Naive thymus-derived CD4-positive, alpha-beta T cell (primary cell): Measurements from ENCODE around the gene PTPRN2. TPM values are rescaled to one million over a fixed set of nuclear protein-coding genes. Genes with fewer than 3 reads are reported as not detected.
A peak's percentile ranks its signal among the peaks of the same experiment; 100 is the strongest.

Experiments used
- ATAC-seq: fragments of 150-1000 bp; cut with Tn5 transposase; 2 replicates; pipeline ENCODE4 v1.10.0; 2021; ENCODE audit warnings: mild to moderate bottlenecking, moderate library complexity
- CTCF ChIA-PET: fragments of 350-600 bp; sonication (Branson Sonifier 250); formaldehyde crosslinking; loops from one replicate; lab custom pipeline; 2021; ENCODE audit warnings: antibody characterized with exemption; lab: Charles Lee
- POLR2A ChIA-PET: fragments of 350-600 bp; sonication (Branson Sonifier 250); formaldehyde crosslinking; loops from one replicate; lab custom pipeline; 2021; ENCODE audit warnings: antibody characterized with exemption, inconsistent platforms; lab: Charles Lee
- DNase-seq, 9 donors: peaks; one replicate each; pipeline versions ENCODE4 v3.0.0 to v3.0.0-alpha.2; 2020 to 2022; ENCODE audit warnings: mixed read lengths in 1 of 9
- H3K27ac ChIP-seq: one replicate; pipeline ENCODE4 v1.7.0; 2013; ENCODE audit warnings: mild to moderate bottlenecking, low read depth, low read length, moderate library complexity
- H3K27me3 ChIP-seq, 2 donors: one replicate each; pipeline ENCODE4 v1.7.0; 2013; ENCODE audit warnings: low read length in 2 of 2, mild to moderate bottlenecking in 2 of 2, moderate library complexity in 2 of 2; ENCODE audit not compliant: control insufficient read depth in 2 of 2, insufficient read depth in 2 of 2
- H3K36me3 ChIP-seq, 3 experiments: 1 replicate in 2 of 3; 2 replicates in 1 of 3; pipeline ENCODE4 v1.7.0; 2013; ENCODE audit warnings: low read length in 3 of 3, mild to moderate bottlenecking in 3 of 3, moderate library complexity in 1 of 3; ENCODE audit not compliant: insufficient read depth in 3 of 3, control insufficient read depth in 2 of 3
- H3K4me1 ChIP-seq, 2 donors: one replicate each; pipeline ENCODE4 v1.7.0; 2013; ENCODE audit warnings: low read length in 2 of 2, mild to moderate bottlenecking in 2 of 2, moderate library complexity in 1 of 2; ENCODE audit not compliant: control insufficient read depth in 2 of 2, insufficient read depth in 2 of 2
- H3K4me3 ChIP-seq: 2 replicates; pipeline ENCODE4 v1.7.0; 2013; ENCODE audit warnings: mild to moderate bottlenecking, low read length
- H3K9me3 ChIP-seq, 3 experiments: 1 replicate in 2 of 3; 2 replicates in 1 of 3; pipeline ENCODE4 v1.7.0; 2013; ENCODE audit warnings: low read length in 3 of 3; ENCODE audit not compliant: control insufficient read depth in 2 of 3
- H3K27ac Mint-ChIP-seq, 9 donors: one replicate each; pipeline ENCODE4 v1.8.0; 2020 to 2022; ENCODE audit warnings: mixed read lengths in 9 of 9, mild to moderate bottlenecking in 8 of 9, moderate library complexity in 5 of 9, inconsistent platforms in 2 of 9
- H3K27me3 Mint-ChIP-seq, 5 donors: one replicate each; pipeline ENCODE4 v1.8.0; 2021 to 2022; ENCODE audit warnings: mixed read lengths in 5 of 5, mild to moderate bottlenecking in 1 of 5
- H3K36me3 Mint-ChIP-seq, 5 donors: one replicate each; pipeline ENCODE4 v1.8.0; 2020 to 2022; ENCODE audit warnings: mixed read lengths in 5 of 5, mild to moderate bottlenecking in 3 of 5, inconsistent platforms in 1 of 5
- H3K4me1 Mint-ChIP-seq, 7 donors: one replicate each; pipeline ENCODE4 v1.8.0; 2020 to 2022; ENCODE audit warnings: mixed read lengths in 7 of 7, mild to moderate bottlenecking in 3 of 7, inconsistent platforms in 1 of 7
- H3K4me3 Mint-ChIP-seq, 10 donors: one replicate each; pipeline ENCODE4 v1.8.0; 2020 to 2022; ENCODE audit warnings: mild to moderate bottlenecking in 10 of 10, mixed read lengths in 10 of 10, moderate library complexity in 6 of 10, inconsistent platforms in 2 of 10
- H3K9me3 Mint-ChIP-seq, 11 donors: one replicate each; pipeline ENCODE4 v1.8.0; 2020 to 2022; ENCODE audit warnings: mixed read lengths in 11 of 11, mild to moderate bottlenecking in 4 of 11, inconsistent platforms in 1 of 11, moderate library complexity in 1 of 11
- intact Hi-C, 2 donors: fragments of 100-400 bp; cut with micrococcal nuclease; formaldehyde crosslinking; loops; one replicate each; pipeline ENCODE4 v1.15.1; 2023
- polyA plus RNA-seq, 2 donors: library from polyadenylated mRNA; unstranded; fragments of 300-500 nt; fragmentation: Illumina TruSeq; gene quantifications; one replicate each; pipeline ENCODE4 v1.2.3, GENCODE V29; 2021
- total RNA-seq, 6 experiments: library from RNA in 5 of 6; stranded (reverse) in 5 of 6; gene quantifications; 1 replicate in 5 of 6; 2 replicates in 1 of 6; pipeline ENCODE4 v1.2.3 and lab custom pipeline; 2021 to 2026

The PTPRN2 gene
- total and polyA plus RNA-seq, 7 experiments from 2014 or later = 0.58 to 2.3 (median 1.4) TPM

DNA sequence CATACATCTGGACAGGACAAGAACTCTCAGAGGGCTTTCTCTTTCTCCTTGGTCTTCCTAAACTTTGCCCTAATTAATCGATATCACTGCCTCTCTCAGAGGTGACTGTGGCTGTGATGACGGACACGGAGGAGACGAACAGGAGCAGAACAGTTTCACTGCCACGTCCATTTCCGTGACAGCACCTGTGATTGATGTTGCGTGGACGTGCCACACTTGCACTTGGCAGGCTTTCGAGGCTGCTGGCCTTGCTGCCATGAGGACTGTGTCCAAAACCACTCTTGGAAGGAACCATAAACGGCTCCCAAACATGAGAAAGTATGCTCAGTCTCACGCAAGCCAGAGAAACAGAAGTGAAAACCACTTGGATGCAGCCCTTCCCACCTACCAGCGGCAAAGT lies 942.7 kb downstream of the PTPRN2 start:
- Mint-ChIP-seq H3K4me3 (no peak overlapping the region), H3K36me3 (peaks cover 0 to 10% (median 3%) of the 10 kb centered on the region in 5 donors), H3K27me3 (peaks cover 0 to 14% (median 0%) of the 10 kb centered on the region in 5 donors), H3K4me1 (peaks cover 0 to 1% (median 0%) of the 10 kb centered on the region in 7 donors), H3K9me3 (peaks cover 0 to 10% (median 4%) of the 10 kb centered on the region in 11 donors), H3K27ac (no peak overlapping the region)
- ChIA-PET CTCF (no interaction called here), POLR2A (no interaction called here)
- Histone ChIP-seq H3K4me1 (no peaks in the 10 kb centered on the region), H3K4me3 (no peak overlapping the region), H3K36me3 (no peaks in the 10 kb centered on the region), H3K9me3 (no peaks in the 10 kb centered on the region), H3K27ac (no peak overlapping the region), H3K27me3 (no peaks in the 10 kb centered on the region)
- ATAC-seq (no peak), DNase-seq (no peak)
- intact Hi-C loops = no loop called here

DNA sequence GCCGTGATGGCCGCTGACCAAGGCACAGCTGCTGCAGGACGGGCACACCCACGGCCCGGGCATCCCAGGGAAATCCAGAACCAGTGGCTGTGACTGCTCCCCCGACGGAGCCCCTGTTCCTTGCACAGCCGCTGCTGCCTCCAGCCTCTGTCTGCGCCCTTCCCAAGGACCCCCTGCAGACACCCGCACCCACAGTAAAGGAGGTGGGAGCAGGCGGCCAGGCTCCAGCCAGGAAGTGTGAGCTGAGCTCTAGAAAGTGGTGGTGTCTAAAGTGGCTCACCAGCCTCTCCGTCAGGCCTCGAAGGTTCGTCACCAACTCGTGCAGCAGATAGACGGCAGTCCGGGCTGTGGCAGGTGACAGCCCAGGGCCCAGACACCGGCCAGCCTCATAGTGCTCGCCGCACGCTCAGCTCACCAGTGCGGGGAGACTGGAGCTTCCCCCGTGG lies 944.1 kb downstream of the PTPRN2 start:
- Mint-ChIP-seq H3K4me3 (no peak overlapping the region), H3K27ac (no peak overlapping the region), H3K36me3 (peaks cover 0 to 13% (median 4%) of the 10 kb centered on the region in 5 donors), H3K4me1 (peaks cover 0 to 2% (median 0%) of the 10 kb centered on the region in 7 donors), H3K9me3 (peaks cover 0 to 18% (median 7%) of the 10 kb centered on the region in 11 donors), H3K27me3 (peaks cover 0 to 17% (median 0%) of the 10 kb centered on the region in 5 donors)
- no peak for ATAC-seq
- no peaks in the 10 kb centered on the region for H3K36me3 ChIP-seq
- intact Hi-C loops = no loop called here
- no peak overlapping the region for H3K4me3 ChIP-seq
- POLR2A ChIA-PET = no interaction called here
- no peak overlapping the region for H3K27ac ChIP-seq
- no peak for DNase-seq
- CTCF ChIA-PET = no interaction called here
- H3K4me1 ChIP-seq = no peaks in the 10 kb centered on the region
- no peaks in the 10 kb centered on the region for H3K9me3 ChIP-seq
- no peaks in the 10 kb centered on the region for H3K27me3 ChIP-seq

DNA sequence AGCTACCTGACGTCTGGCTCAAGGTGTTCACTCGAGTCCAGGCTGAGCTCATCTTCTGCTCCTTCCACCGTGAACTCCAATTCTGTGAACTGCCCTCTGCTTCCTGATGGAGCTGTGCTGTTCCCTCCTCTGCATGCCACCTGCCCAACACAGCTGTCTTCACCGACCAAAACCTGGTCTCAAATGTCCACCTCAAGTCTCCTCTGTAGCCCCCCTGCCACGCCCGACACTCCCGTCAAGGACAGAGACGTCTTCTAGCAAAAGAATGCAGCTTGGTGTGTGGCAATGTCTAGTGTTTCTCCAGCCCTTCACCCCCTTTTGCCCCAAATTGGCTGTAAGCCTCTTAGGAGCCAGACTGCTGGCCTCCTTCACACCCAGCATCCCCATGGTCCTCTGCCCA lies 945.8 kb downstream of the PTPRN2 start:
- no peaks in the 10 kb centered on the region for H3K27me3 ChIP-seq
- DNase-seq (no peak), ATAC-seq (no peak)
- Mint-ChIP-seq H3K27ac (no peak overlapping the region), H3K36me3 (peaks cover 0 to 13% (median 4%) of the 10 kb centered on the region in 5 donors), H3K27me3 (peaks cover 0 to 18% (median 4%) of the 10 kb centered on the region in 5 donors), H3K9me3 (peaks cover 0 to 18% (median 7%) of the 10 kb centered on the region in 11 donors), H3K4me1 (peaks cover 0 to 3% (median 0%) of the 10 kb centered on the region in 7 donors), H3K4me3 (no peak overlapping the region)
- H3K36me3 ChIP-seq = no peaks in the 10 kb centered on the region
- intact Hi-C loops = no loop called here
- ChIA-PET POLR2A (no interaction called here), CTCF (no interaction called here)
- no peaks in the 10 kb centered on the region for H3K9me3 ChIP-seq
- H3K4me1 ChIP-seq = no peaks in the 10 kb centered on the region
- no peak overlapping the region for H3K27ac ChIP-seq
- no peak overlapping the region for H3K4me3 ChIP-seq

DNA sequence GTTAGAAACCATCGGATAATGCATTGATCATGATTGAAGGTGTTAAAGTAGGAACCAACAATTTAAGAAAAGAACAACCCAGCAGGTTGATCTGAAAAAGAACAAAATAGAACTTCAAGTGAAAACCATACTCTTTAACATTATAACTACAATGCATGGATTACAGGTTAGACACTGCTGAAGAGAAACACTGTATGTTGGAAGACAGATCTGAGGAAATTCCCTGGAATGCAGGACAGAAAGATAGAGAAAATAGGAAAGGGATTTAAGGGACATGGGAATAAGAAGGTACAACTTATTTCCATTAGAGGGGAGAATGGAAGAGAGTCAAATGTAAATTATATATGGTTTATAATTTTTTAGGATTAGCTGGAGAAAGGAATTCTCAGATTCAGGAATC lies 947.5 kb downstream of the PTPRN2 start:
- H3K4me3 Mint-ChIP-seq = no peak overlapping the region
- H3K27ac Mint-ChIP-seq = peak overlapping the region in 1 of 9 donors; percentile 50
- H3K36me3 Mint-ChIP-seq = peaks cover 0 to 13% (median 4%) of the 10 kb centered on the region in 5 donors
- no peak overlapping the region for H3K4me3 ChIP-seq
- H3K4me1 Mint-ChIP-seq = peaks cover 0 to 5% (median 0%) of the 10 kb centered on the region in 7 donors
- CTCF ChIA-PET = no interaction called here
- no peaks in the 10 kb centered on the region for H3K9me3 ChIP-seq
- no peak overlapping the region for H3K27ac ChIP-seq
- H3K27me3 Mint-ChIP-seq = peaks cover 4 to 32% (median 15%) of the 10 kb centered on the region in 5 donors
- H3K4me1 ChIP-seq = no peaks in the 10 kb centered on the region
- POLR2A ChIA-PET = interaction anchor here (0.7 kb wide), 1 partner anchor 177 kb away, joined by 3 read pairs; no protein-coding TSS in a partner anchor
- ATAC-seq (no peak), DNase-seq (no peak)
- H3K9me3 Mint-ChIP-seq = peaks cover 0 to 18% (median 7%) of the 10 kb centered on the region in 11 donors
- H3K27me3 ChIP-seq = no peaks in the 10 kb centered on the region
- intact Hi-C loops = no loop called here
- no peaks in the 10 kb centered on the region for H3K36me3 ChIP-seq

- peaks cover 0 to 13% (median 4%) of the 10 kb centered on the region in 5 donors for H3K36me3 Mint-ChIP-seq
- no peak overlapping the region for H3K27ac Mint-ChIP-seq
- peaks cover 11 to 39% (median 15%) of the 10 kb centered on the region in 5 donors for H3K27me3 Mint-ChIP-seq
- peaks cover 0 to 18% (median 7%) of the 10 kb centered on the region in 11 donors for H3K9me3 Mint-ChIP-seq
- H3K4me3 ChIP-seq = no peak overlapping the region
- H3K4me3 Mint-ChIP-seq = no peak overlapping the region
- H3K4me1 ChIP-seq = no peaks in the 10 kb centered on the region
- no peak for DNase-seq
- ChIA-PET CTCF (no interaction called here), POLR2A (interaction anchor here (1.2 kb wide), 1 partner anchor 16 kb away, joined by 3 read pairs; no protein-coding TSS in a partner anchor)
- no peak overlapping the region for H3K27ac ChIP-seq
- peaks cover 0 to 5% (median 0%) of the 10 kb centered on the region in 7 donors for H3K4me1 Mint-ChIP-seq
- H3K27me3 ChIP-seq = no peaks in the 10 kb centered on the region
- intact Hi-C loops = no loop called here
- H3K9me3 ChIP-seq = no peaks in the 10 kb centered on the region
- no peaks in the 10 kb centered on the region for H3K36me3 ChIP-seq
- no peak for ATAC-seq
Observed at GRCh38 chr7:157638563-157638962, 949.1 kb downstream of the PTPRN2 start.

DNA sequence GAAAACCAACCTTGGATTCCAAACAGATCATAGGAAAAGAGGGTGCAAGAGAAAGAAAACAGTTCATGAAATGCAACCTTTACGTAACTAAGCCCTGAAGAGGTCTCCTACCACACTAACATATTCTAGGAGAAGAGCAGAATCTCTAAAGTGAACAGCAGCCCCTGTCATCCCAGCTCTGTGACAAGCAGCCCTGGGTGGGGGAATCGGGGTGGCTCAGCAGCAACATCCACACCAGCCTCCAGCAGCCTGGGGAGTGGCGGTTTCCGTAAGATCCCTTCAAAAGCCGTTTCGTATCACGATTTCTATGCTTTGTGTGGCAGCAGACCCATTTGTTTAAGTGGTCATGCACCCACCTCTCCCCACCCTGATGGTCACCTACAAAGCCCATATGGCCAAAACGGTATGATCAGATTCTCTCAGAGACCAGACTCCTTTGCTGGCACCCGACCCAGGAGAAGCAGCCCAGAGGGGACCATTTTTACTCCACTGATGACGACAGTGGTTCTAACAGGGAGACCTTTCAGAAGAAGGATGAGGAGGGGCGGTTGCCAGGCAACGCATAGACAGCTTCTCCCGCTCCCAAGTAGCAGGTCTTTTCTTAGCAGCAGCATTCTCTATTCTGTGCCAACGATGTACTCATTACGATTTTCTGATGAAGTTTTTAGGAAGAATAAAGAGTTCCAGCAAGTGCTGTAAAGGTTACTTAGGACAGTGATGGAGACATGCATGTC lies 950.2 kb downstream of the PTPRN2 start:
- Histone ChIP-seq H3K9me3 (no peaks in the 10 kb centered on the region), H3K36me3 (no peaks in the 10 kb centered on the region), H3K4me1 (no peaks in the 10 kb centered on the region), H3K4me3 (no peak overlapping the region), H3K27me3 (no peaks in the 10 kb centered on the region), H3K27ac (no peak overlapping the region)
- Mint-ChIP-seq H3K9me3 (peaks cover 0 to 18% (median 7%) of the 10 kb centered on the region in 11 donors), H3K27me3 (peaks cover 11 to 44% (median 15%) of the 10 kb centered on the region in 5 donors), H3K4me1 (peaks cover 0 to 5% (median 1%) of the 10 kb centered on the region in 7 donors), H3K4me3 (no peak overlapping the region), H3K36me3 (peaks cover 0 to 13% (median 4%) of the 10 kb centered on the region in 5 donors), H3K27ac (no peak overlapping the region)
- CTCF ChIA-PET = no interaction called here
- POLR2A ChIA-PET = interaction anchor here (1.2 kb wide), 1 partner anchor 15 kb away, joined by 3 read pairs; no protein-coding TSS in a partner anchor
- DNase-seq = no peak
- intact Hi-C loops = no loop called here
- no peak for ATAC-seq
